NOMO-1 treated with dmso at 0.1 percent for 144 hours (cell line): ENCODE results near the gene APRT.

Source experiments
- DNase-seq: peaks from one replicate; lab custom pipeline; 2025; ENCODE audit not compliant: unreplicated experiment; lab: John Stamatoyannopoulos, UW

APRT gene

DNA sequence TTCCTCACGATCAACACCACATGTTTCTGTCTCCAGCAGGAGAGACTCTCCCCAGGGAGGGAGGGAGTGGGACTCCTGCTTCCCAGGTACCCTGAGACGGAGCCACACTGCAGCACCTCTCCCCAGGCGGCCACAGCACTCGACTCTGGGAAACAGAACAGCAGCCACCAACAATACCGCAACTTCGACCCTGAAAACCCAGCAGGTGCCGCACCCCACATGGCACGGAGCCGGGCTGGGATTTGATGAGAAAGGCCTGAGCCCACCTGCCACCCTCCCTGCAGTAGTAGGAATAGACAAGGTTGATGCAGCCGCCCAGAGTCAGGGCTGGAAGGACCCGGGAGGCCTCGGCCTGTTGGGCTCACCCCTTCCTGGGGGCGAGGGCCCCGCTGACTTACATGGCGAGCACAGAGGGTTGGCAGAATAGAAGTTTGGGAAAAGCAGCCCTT lies 30.6 kb upstream of the APRT start:
- DNase-seq = no peak

DNA sequence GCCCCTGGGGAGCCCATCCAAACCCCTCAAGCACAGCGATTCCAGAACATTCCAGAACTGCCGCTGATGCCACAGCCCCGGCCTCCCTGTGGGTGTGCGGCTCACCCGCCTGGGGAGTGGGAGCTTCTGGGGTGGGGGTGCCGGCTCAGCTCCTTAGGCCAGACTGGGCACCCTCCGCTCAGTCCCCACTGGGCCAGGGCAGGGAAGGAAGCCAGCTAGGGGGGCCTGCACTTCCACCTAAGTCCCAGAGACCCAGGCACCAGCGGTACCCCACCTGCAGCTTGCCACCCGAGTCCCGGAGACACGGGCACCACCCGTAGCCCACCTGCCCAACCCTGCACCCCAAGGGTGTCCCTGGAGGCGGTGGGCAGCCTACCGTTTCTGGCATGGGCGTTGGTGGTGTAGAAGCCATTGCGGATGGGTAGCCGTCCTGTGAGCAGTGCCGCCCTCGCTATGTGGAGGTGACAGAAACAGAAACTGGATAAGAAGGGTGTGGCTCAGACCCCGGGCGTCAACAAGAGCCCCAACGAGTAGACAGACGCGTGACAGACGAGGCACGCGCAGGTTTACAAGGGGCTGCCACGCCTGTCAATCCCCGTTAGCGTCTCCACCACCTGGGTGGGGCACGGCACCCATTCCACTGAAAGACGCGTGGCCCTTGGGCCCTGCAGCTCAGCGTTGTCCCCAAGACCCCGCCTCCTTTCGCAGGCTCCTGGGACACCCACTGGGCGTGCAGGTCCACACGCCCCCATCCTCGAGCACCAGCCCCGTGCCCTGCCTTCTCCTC lies 30.0 kb upstream of the APRT start:
- DNase-seq = no peak

DNA sequence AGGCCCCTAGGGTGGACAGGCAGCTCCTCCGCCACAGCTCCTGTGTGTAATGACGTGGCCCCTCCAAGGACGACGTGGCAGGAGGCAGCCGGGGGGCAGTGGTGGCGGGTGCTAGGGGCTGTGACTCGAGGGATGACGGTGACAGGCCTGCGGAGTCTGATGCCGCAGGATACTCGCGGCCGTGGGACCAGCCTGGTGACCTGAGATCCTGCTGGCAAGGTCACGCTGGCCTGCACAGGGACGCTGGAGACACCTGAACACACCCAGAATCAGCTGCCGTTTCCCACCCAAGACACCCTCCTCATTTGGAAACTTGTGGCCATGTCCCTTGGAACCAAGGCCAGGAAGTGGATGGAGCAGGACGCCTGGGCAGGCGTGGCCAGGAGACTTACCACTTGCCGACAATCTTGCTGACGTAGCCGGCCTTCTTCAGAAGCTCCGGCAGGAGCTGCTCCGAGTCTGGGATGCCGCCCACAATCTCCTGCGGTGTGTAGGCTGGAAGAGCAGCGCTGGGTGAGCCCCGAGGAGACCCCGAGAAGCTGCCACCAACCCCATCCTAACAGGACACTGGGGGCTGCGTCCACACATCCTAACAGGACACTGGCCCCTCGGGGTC lies 29.0 kb upstream of the APRT start:
- no peak for DNase-seq

DNA sequence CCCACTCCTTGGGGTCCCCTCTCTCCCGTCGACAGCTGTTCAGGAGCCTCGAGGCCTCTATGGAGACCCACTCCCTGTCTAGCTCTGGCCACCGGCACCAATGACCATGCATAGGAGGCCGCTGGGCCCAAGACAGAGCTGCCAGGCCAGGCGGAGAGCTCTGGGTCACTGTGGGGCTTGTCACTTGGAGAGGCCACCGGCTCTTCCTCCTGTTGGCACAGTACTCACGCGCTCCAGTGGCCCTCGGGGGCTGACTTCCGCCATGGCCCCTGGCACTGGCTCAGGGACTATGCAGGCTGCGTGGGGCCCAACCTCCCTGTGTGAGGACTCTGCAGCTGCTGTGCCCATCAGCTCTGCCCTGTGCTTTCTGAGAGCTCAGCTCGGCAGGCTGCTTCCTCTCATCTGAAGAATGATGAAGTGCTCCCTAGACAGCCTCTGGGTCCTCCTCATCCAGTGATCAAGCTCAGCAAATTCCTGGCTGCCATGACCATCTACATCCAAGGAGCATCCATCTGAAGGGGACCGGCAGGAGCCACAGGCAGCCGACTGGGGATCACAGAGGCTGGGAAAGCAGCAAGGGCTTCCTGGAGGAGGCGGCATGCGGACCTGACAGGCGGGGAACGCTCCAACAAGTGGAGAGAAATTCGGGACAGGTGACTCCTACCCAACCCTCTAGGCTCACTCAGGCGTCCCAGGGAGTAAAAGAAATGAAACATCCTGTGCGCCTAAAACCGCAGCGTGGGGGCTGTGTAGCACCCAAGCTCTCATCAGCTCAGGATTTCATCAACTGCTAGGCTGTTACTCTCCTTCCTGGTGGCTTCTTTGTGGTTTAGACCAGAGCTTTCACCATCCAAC lies 28.2 kb upstream of the APRT start:
- DNase-seq = no peak

DNA sequence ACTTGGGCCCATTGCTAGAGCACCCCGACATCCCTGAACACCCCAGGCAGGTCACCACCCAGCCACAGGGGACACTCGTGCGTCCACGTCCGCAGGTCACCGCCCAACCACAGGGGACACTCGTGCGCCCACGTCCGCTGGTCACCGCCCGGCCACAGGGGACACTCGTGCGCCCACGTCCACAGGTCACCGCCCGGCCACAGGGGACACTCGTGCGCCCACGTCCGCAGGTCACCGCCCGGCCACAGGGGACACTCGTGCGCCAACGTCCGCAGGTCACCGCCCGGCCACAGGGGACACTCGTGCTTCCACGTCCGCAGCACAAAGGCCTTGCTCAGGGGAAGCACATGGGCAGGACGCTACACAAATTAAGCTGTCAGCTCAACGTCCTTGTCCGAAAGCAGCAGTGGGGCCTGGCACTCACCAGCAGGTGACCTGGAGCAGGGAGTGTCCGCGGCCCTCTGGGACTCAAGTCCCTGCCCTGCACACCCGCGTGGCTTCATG lies 27.4 kb upstream of the APRT start:
- no peak for DNase-seq

DNA sequence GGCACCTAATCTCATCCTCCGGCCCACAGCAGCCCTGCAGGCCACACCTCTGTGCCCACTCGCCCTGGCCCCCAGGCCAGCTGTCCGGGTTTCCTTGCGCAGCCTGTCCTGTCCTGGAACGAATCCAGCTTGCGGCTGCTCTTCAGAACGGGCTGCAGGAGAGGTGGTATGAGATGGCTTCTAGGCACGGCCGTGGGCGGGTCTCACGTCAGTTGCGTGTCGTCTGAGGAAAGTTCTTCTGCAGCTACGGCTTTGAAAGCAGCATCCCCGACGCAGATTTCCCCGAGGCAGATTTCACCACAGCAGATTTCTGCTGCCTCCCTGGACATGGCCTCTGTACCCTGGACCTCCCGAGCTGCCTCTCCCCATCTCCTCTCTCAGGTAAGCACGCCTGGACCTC lies 26.8 kb upstream of the APRT start:
- no peak for DNase-seq

DNA sequence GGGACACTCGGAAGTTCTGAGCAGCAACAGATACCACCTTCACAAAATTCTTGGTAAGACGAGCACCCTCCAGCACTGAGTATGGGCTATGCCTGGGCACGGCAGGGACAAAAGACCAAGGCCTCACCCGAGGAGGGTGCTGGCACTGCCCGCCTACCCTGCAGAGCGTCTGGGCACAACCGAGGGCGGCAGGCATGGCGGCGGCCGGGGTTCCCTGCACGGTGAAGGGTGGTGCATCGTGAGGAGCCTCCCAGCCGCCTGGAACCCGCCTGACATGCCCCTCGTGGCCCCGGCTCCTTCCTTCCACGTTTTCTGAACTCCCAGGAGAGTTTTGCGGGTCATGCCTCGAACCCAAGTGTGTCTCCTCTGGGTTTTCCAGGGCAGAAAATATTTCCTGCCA lies 26.1 kb upstream of the APRT start:
- no peak for DNase-seq

DNA sequence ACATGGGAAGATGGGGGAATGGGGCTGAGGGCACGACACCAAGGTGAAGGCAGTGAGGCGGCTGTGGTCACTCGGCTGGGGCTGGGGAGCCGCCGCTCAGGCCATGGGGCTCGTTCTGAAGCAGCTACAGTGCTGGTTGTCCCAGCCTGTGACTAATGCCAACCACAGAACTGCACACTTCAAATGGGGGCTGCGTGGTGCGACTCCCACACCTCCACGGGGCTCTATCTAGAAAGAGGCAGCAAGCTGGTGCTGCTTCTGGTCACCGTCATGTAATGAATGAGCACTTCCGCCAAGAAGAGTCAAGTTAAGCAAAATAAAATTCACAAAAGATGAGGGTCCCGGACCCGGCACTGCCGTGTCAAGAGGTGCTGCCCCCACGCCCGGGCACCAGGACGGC lies 25.1 kb upstream of the APRT start:
- DNase-seq = no peak

DNA sequence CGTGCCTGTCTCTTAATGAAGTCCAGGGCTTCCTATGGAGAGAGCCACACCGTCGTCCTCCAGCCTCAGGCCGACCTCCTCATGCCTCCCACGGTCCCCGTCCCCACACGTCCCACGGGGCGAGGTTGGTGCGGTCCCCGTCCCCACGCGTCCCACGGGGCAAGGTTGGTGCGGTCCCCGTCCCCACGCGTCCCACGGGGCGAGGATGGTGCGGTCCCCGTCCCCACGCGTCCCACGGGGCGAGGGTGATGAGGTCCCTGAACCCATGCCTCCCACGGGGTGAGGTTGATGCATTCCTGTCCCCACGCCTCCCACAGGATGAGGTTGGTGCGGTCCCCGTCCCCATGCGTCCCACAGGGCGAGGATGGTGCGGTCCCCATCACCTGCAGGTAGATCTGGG lies 24.1 kb upstream of the APRT start:
- no peak for DNase-seq

DNA sequence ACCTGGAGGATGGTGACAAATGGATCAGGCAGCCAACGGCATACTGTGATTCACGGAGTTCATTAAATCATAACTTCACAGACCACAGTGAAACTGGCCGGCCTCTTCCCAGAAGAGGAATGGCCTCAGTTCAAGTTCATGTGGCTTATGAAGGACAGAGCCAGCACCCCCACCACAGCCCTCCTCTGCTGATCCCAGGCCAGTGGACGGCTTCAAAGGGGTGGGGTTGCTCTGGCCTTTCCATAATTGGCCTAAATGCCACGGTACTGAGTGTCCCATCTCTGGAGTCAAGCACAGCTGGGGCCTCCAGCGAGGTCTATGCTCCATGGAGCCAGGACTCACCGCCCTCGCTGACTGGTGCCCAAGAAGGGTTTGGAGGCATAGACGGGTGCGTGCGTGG lies 23.7 kb upstream of the APRT start:
- DNase-seq = no peak

DNA sequence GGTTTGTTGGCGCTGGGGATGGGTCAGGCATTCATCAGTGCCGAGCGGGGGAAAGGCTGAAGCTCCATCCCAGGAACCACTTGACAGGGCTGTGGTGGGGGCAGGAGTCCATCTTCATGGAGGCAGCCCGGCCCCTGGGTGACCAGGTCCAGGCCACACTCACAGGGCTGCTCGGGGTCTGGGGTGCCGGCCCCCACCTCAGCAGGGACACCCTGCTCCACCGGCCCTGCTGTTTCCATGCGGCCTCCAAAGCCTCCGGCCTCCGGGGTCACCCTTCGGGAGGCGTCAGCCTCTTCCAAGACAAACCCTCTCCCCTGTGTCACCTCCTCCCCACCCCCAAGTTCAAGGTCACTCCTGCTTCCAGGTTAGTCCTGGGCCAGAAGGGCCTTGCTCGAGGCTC lies 22.9 kb upstream of the APRT start:
- DNase-seq = no peak

DNA sequence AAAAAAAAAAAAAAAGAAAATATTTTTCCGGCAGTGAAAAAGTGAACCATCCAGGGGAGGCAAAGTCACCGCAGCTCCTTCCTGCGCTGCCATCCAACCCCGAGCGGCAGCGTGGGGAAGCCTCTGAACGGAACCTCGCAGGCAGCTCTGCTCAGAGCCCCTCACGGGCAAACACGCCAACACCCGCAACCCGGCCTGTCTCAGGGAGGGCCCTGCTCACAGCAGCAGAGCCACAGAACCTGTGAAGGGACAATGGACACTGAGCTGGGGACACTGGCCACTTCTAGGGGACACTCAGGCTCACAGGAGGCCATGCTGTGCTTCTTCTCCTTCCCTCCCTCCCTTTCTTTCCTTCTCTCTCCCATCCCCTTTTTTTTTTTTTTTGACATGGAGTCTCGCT lies 21.4 kb upstream of the APRT start:
- DNase-seq = no peak

DNA sequence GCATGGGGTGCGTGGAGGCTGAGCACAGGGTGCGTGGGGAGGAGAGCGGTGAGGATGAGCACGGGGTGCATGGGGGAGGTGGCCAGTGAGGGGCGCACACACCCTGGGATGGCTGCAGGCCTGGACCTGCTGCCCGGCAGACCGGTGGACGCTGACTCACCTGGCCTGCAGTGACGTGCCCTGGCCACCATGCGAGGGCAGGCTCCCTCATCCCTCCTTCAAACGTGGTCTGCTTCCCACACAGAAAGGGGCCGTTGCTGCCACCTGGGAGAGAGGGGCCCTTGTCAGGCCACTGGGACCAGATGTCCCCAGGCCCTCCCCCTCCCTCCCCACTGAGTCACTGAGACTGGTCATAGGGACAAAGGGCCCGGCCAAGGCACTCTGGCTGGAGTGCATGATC lies 20.1 kb upstream of the APRT start:
- no peak for DNase-seq

DNA sequence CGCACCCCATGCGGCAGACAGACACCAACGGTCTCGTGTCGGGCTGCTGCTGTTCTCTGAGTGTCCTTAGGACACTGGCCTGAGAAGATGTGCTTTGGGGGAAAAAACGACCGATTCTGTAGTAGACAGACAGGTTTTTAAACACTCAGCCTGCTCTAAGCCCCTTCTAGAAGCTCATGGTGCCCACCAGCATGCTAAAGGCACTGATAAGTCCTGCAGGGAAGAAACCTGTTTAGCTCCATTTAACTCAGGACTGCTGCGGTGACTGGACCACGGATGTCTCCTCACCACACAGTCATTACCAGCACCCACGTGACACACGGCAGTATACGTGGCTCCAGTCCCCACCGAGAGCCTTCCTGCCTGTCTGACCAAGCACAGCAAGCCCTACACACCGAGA lies 19.1 kb upstream of the APRT start:
- DNase-seq = no peak

DNA sequence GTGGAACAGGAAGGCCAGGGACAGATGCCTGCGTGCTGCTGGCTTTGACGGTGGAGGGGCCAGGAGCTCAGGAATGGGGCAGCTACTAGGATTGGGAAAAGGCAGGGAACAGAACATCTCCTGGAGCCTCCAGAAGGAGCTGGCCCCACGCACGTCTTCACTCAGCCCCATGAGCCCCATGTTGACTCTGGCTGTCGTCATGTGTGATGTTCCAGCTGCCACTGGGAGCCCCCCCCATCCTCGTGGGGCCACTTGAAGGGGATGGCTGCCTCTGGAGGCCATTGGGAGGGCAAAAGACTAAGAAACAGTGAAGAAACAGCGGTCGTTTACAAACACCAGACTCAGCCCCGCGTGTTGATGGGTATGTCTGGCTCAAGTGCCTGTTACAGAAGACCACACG lies 18.5 kb upstream of the APRT start:
- DNase-seq = no peak

DNA sequence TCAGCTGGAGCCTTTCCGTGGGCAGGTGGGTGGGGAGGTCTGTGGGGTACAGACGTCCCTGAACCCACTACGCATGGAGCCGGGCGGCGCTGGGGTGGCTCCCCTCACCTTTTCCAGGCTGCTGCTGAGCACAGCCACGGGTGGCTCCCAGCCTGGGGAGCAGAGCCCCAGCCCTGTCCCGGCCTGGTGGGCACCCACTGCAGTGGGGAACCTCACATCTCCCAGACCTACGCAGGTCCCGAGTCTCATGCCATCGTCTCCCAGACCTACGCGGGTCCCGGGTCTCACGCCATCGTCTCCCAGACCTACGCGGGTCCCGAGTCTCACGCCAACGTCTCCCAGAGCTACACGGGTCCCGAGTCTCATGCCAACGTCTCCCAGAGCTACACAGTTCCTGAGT lies 17.0 kb upstream of the APRT start:
- no peak for DNase-seq

DNA sequence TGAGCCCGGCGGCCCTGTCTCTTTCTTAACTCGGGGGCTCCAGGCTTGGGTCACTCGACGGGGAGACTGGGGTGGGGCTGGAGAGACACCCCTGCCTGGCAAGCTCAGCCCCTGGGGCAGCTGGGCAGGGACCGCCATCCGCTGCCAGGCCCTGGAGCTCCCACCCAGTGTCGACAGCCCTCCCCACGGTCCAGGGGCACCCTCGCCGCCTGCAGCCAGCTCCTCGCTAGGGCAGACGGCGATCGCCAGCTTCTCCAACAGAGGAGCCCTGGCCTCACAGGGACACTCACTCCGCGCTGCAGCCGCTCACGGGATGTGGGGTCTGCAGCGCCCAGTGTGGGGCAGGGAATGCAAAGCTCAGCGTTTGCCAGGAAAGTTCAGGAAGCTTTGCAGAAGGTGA lies 16.0 kb upstream of the APRT start:
- no peak for DNase-seq

DNA sequence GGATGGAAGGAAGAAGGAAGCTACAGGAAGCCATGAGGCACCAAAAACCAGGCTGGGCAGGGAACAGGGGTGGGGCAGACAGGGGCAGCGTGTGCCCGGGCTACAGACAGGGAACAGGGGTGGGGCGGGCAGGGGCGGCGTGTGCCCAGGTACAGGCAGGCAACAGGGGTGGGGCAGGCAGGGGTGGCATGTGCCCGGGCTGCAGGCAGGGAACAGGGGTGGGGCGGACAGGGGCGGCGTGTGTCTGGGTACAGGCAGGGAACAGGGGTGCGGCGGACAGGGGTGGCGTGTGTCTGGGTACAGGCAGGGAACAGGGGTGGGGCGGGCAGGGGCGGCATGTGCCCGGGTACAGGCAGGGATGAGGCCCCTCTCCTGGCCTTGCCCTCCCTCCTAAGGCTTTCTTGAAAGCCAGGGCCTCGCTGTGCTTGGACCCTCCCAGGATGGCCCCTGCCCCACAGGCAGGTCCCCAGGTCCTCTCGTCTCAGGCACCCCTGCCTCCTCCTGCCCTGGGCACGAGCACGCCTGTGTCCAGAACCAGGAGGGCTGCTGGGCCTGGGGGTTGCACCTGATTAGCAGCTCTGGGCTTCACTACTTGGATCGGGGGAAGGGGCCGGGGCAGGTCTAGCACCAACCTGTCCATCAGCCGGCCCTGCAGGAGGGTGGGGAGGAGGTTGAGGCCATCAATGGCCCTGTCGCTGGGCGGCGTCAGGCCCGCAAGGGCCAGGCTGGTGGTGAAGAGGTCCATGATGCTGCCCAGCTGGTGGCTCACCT lies 14.5 kb upstream of the APRT start:
- no peak for DNase-seq

DNA sequence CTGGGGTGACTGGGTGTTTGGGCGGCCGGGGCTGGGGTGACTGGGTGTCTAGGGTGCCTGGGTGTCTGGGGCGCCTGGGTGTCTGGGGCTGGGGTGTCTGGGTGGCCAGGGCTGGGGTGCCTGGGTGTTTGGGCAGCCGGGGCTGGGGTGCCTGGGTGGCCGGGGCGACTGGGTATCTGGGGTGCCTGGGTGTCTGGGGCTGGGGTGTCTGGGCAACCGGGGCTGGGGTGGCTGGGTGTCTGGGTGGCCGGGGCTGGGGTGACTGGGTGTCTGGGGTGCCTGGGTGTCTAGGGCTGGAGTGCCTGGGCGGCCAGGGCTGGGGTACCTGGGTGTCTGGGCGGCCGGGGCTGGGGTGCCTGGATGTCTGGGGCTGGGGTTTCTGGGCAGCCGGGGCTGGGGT lies 13.4 kb upstream of the APRT start:
- no peak for DNase-seq

DNA sequence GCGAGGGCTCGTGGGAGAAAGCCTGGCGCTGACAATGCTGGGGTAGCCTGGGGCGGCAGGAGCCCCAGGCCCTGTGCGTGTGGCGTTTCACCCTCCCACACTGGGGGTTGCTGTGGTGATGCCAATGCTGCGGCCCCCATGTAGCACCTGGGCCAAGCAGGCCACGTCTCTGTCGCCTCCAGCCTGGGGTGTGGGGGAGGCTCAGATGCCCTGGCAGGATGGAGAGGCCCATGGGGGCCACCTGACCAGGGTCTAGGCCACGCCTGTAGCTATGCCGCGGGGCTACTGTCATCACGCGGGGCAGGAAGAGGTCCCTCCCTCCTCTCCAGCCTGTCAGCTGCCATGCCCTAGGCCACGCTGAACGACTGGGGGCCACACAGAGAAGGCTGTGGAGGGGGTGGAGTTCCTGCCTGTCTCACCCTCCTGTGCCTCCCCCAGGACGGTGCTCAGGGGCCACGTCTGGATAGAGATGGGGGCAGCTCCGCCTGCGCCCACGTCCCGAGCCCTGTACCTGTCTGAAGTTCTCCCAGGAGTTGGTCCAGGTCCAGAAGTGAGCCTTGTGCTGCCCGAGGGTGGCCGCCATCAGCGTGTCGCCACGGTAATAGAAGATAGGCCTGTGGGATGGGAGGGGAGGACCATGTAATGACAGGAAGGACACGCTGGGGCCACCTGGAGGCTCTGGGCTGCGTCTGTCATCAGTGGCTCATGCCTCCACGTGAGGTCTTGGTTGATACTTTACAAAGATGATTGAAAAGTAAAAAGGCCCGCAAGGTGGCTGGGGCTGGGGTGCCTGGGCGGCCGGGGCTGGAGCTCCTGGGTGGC lies 12.7 kb upstream of the APRT start:
- DNase-seq = no peak
